ENCODE measurements around the gene SSNA1. TPM values are rescaled to one million over a fixed set of nuclear protein-coding genes. Genes with fewer than 3 reads are reported as not detected.

SSNA1 gene
- total and polyA plus RNA-seq, 9 of the 15 experiments (the other 6 are each of a cell fraction or from before 2014, with no cell fraction given) = 1.9 to 130 (median 57.1) TPM

- TF ChIP-seq REST (IDR thresholded peaks at IDR 0.05; ENCODE audit: borderline replicate concordance) = peak; percentile 33
- TF ChIP-seq REST (CRISPR knock-in tag; IDR thresholded peaks at IDR 0.05; ENCODE audit: low read depth) = peak; percentile 50
- peak; percentile 98 for TF ChIP-seq MTA1 (IDR thresholded peaks at IDR 0.05; ENCODE audit: borderline replicate concordance)
- no peak for TF ChIP-seq ZNF609 (CRISPR knock-in tag; IDR thresholded peaks at IDR 0.05; ENCODE audit: borderline replicate concordance)
- TF ChIP-seq CREM (IDR thresholded peaks at IDR 0.05; ENCODE audit: low read depth) = peak; percentile 99
- peak; percentile 44; the same call in 1 of the 2 replicates for TF ChIP-seq PML (IDR thresholded peaks at IDR 0.05; ENCODE audit: low read length)
- TF ChIP-seq HDAC6 (IDR thresholded peaks at IDR 0.05; ENCODE audit: low read depth, low read length) = no peak
- peak; percentile 38 for TF ChIP-seq HMGN3 (IDR thresholded peaks at IDR 0.05; ENCODE audit: borderline replicate concordance, extremely low read depth, insufficient read length, low read depth, low read length)
- peak; percentile 89 for TF ChIP-seq EP400 (IDR thresholded peaks at IDR 0.05)
- peak; percentile 62 for TF ChIP-seq CTBP1 (IDR thresholded peaks at IDR 0.05; ENCODE audit: borderline replicate concordance)
- TF ChIP-seq PHF20 (IDR thresholded peaks at IDR 0.05; ENCODE audit: partially characterized antibody) = peak; percentile 99
- peak; percentile 82 for TF ChIP-seq TBP (optimal IDR thresholded peaks at IDR 0.05; ENCODE audit: low read depth, low read length)
Observed at GRCh38 chr9:137205126-137206069, 16.9 kb downstream of the SSNA1 start, which contains the start of the genes NDOR1 and TMEM203 (continued).
